ENCODE data around the gene NAV1. TPM values are rescaled to one million over a fixed set of nuclear protein-coding genes. Genes with fewer than 3 reads are reported as not detected.

The NAV1 gene
- total RNA-seq, 2 experiments from 2014 or later = 1.3 TPM

GRCh38 chr1:201560328-201561194 is 21.6 kb downstream of the NAV1 start:
- Mint-ChIP-seq H3K4me1 (peaks cover 6% of the 10 kb centered on the region), H3K9me3 (no peaks in the 10 kb centered on the region), H3K27me3 (no peaks in the 10 kb centered on the region), H3K4me3 (no peak overlapping the region), H3K27ac (no peak overlapping the region), H3K36me3 (no peaks in the 10 kb centered on the region)
- DNase-seq = no peak

- Mint-ChIP-seq H3K4me1 (peaks cover 6% of the 10 kb centered on the region), H3K9me3 (no peaks in the 10 kb centered on the region), H3K4me3 (no peak overlapping the region), H3K36me3 (no peaks in the 10 kb centered on the region), H3K27me3 (no peaks in the 10 kb centered on the region), H3K27ac (no peak overlapping the region)
- no peak for DNase-seq
These were observed 22.3 kb downstream of the NAV1 start for GRCh38 chr1:201561195-201561564.

- H3K27ac Mint-ChIP-seq = no peak overlapping the region
- no peak overlapping the region for H3K4me3 Mint-ChIP-seq
- no peaks in the 10 kb centered on the region for H3K9me3 Mint-ChIP-seq
- H3K36me3 Mint-ChIP-seq = no peaks in the 10 kb centered on the region
- H3K27me3 Mint-ChIP-seq = no peaks in the 10 kb centered on the region
- H3K4me1 Mint-ChIP-seq = peaks cover 6% of the 10 kb centered on the region
- no peak for DNase-seq
These were observed 22.7 kb downstream of the NAV1 start for GRCh38 chr1:201561601-201562000.

GRCh38 chr1:201562257-201562656 is 23.3 kb downstream of the NAV1 start:
- Mint-ChIP-seq H3K27ac (no peak overlapping the region), H3K36me3 (no peaks in the 10 kb centered on the region)
- no peak for DNase-seq

GRCh38 chr1:201562659-201563405 is 23.9 kb downstream of the NAV1 start:
- no peak overlapping the region for H3K27ac Mint-ChIP-seq
- H3K4me3 Mint-ChIP-seq = no peak overlapping the region
- H3K36me3 Mint-ChIP-seq = no peaks in the 10 kb centered on the region
- no peak for DNase-seq
- H3K4me1 Mint-ChIP-seq = peaks cover 6% of the 10 kb centered on the region
- no peaks in the 10 kb centered on the region for H3K27me3 Mint-ChIP-seq
- H3K9me3 Mint-ChIP-seq = no peaks in the 10 kb centered on the region

More at GRCh38 chr1:201562257-201562656, 23.3 kb downstream of the NAV1 start:
- Mint-ChIP-seq H3K27me3 (no peaks in the 10 kb centered on the region), H3K9me3 (no peaks in the 10 kb centered on the region), H3K4me3 (no peak overlapping the region), H3K4me1 (peaks cover 6% of the 10 kb centered on the region)

- DNase-seq = no peak
- no peaks in the 10 kb centered on the region for H3K27me3 Mint-ChIP-seq
- peaks cover 6% of the 10 kb centered on the region for H3K4me1 Mint-ChIP-seq
- no peak overlapping the region for H3K27ac Mint-ChIP-seq
- H3K36me3 Mint-ChIP-seq = no peaks in the 10 kb centered on the region
- H3K9me3 Mint-ChIP-seq = no peaks in the 10 kb centered on the region
- no peak overlapping the region for H3K4me3 Mint-ChIP-seq
These were observed 24.5 kb downstream of the NAV1 start for GRCh38 chr1:201563406-201563780.

GRCh38 chr1:201563941-201564340 is 25.0 kb downstream of the NAV1 start:
- no peak overlapping the region for H3K4me3 Mint-ChIP-seq
- no peaks in the 10 kb centered on the region for H3K9me3 Mint-ChIP-seq
- H3K27me3 Mint-ChIP-seq = no peaks in the 10 kb centered on the region
- DNase-seq = no peak
- H3K4me1 Mint-ChIP-seq = peaks cover 6% of the 10 kb centered on the region
- no peak overlapping the region for H3K27ac Mint-ChIP-seq
- H3K36me3 Mint-ChIP-seq = no peaks in the 10 kb centered on the region

GRCh38 chr1:201565024-201565730 is 26.2 kb downstream of the NAV1 start:
- peaks cover 2% of the 10 kb centered on the region for H3K4me1 Mint-ChIP-seq
- H3K27me3 Mint-ChIP-seq = no peaks in the 10 kb centered on the region
- no peak for DNase-seq
- no peaks in the 10 kb centered on the region for H3K9me3 Mint-ChIP-seq
- H3K36me3 Mint-ChIP-seq = no peaks in the 10 kb centered on the region
- no peak overlapping the region for H3K27ac Mint-ChIP-seq
- no peak overlapping the region for H3K4me3 Mint-ChIP-seq

- no peaks in the 10 kb centered on the region for H3K9me3 Mint-ChIP-seq
- DNase-seq = no peak
- H3K27ac Mint-ChIP-seq = no peak overlapping the region
- H3K36me3 Mint-ChIP-seq = no peaks in the 10 kb centered on the region
- no peak overlapping the region for H3K4me3 Mint-ChIP-seq
- no peaks in the 10 kb centered on the region for H3K27me3 Mint-ChIP-seq
- H3K4me1 Mint-ChIP-seq = peaks cover 2% of the 10 kb centered on the region
These were observed 27.0 kb downstream of the NAV1 start for GRCh38 chr1:201565771-201566528.

- H3K27ac Mint-ChIP-seq = no peak overlapping the region
- H3K4me3 Mint-ChIP-seq = no peak overlapping the region
- H3K27me3 Mint-ChIP-seq = no peaks in the 10 kb centered on the region
- no peaks in the 10 kb centered on the region for H3K4me1 Mint-ChIP-seq
- no peaks in the 10 kb centered on the region for H3K36me3 Mint-ChIP-seq
- DNase-seq = no peak
- H3K9me3 Mint-ChIP-seq = no peaks in the 10 kb centered on the region
These were observed 27.5 kb downstream of the NAV1 start for GRCh38 chr1:201566529-201566823.

- no peak for DNase-seq
- Mint-ChIP-seq H3K27ac (no peak overlapping the region), H3K4me3 (no peak overlapping the region), H3K9me3 (no peaks in the 10 kb centered on the region), H3K4me1 (no peaks in the 10 kb centered on the region), H3K27me3 (no peaks in the 10 kb centered on the region), H3K36me3 (no peaks in the 10 kb centered on the region)
These were observed 28.2 kb downstream of the NAV1 start for GRCh38 chr1:201566933-201567801.

GRCh38 chr1:201568265-201568664 is 29.3 kb downstream of the NAV1 start:
- Mint-ChIP-seq H3K27me3 (no peaks in the 10 kb centered on the region), H3K4me1 (no peaks in the 10 kb centered on the region), H3K9me3 (no peaks in the 10 kb centered on the region), H3K27ac (no peak overlapping the region), H3K4me3 (no peak overlapping the region), H3K36me3 (no peaks in the 10 kb centered on the region)
- no peak for DNase-seq

- H3K4me1 Mint-ChIP-seq = peaks cover 2% of the 10 kb centered on the region
- no peak for DNase-seq
- H3K27ac Mint-ChIP-seq = no peak overlapping the region
- H3K4me3 Mint-ChIP-seq = no peak overlapping the region
- H3K36me3 Mint-ChIP-seq = no peaks in the 10 kb centered on the region
- H3K9me3 Mint-ChIP-seq = no peaks in the 10 kb centered on the region
- no peaks in the 10 kb centered on the region for H3K27me3 Mint-ChIP-seq
These were observed 29.9 kb downstream of the NAV1 start for GRCh38 chr1:201568859-201569294.

Data from activated naive CD8-positive, alpha-beta T cell treated with anti-CD3 and anti-CD28 coated beads for 36 hours (primary cell).